Hepatocyte (in vitro differentiated cells): Measurements from ENCODE around the gene NMNAT3.

Experiments
- CTCF ChIP-seq: fragments of 200-600 bp; sonication (generic); IDR thresholded peaks from 2 replicates; pipeline ENCODE4 v1.5.1; 2016; ENCODE audit warnings: antibody characterized with exemption, mild to moderate bottlenecking; ENCODE audit not compliant: poor library complexity
- EZH2 ChIP-seq: fragments of 200-600 bp; sonication (generic); IDR thresholded peaks from 2 replicates; pipeline ENCODE4 v1.6.1; 2016; ENCODE audit warnings: antibody characterized with exemption, mild to moderate bottlenecking, borderline replicate concordance
- EZH2phosphoT487 ChIP-seq: fragments of 200-600 bp; sonication (generic); IDR thresholded peaks from one replicate; pipeline ENCODE4 v1.6.1; 2018; ENCODE audit warnings: antibody characterized with exemption, mild to moderate bottlenecking, low read depth, moderate library complexity; ENCODE audit not compliant: unreplicated experiment, severe bottlenecking

DNA sequence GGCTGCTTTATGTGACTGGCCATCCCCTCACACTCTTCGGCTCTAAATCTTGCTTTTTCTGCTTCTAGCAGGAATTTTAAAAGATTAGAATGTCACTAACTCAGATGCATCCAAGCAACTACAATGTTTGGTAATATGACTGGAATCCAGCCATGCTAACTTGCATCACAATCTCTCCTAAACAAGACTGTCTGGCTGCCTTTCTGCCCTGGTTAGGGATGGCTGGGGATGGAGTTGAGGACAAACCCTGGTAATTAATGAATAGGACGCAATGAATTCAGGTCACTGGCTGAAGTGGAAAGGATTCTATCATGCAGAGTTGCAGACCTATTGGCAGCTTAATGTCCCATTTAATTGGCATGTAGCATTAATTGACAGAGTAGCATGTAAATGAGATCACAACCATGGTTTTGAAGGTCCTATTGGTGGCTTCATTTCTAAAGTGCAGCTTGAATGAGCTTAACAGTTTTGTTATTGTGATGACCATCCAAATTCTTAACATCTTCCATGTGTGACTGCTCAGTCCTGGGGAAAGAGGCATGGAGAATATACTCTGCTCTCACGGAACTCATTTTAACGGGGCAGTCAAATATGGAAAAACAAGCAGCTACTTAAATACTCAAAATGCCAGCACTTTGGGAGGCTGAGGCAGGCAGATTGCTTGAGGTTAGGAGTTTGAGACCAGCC lies 21.7 kb downstream of the NMNAT3 start:
- TF ChIP-seq CTCF (no peak), EZH2phosphoT487 (no peak), EZH2 (no peak)
